Activated T-cell treated with anti-CD3 and anti-CD28 coated beads, Interleukin-2, amount 50 U/mL, for 72 hours (primary cell): ENCODE results near the gene TAGLN. TPM values are rescaled to one million over a fixed set of nuclear protein-coding genes. Genes with fewer than 3 reads are reported as not detected.

Experiments used
- ATAC-seq, 2 donors: fragments of 150-1000 bp; cut with Tn5 transposase; replicated peaks in 1 of 2; 2 replicates each; pipeline ENCODE4 v1.10.0; 2021; ENCODE audit warnings: moderate library complexity in 2 of 2, mild to moderate bottlenecking in 1 of 2
- DNase-seq, 2 donors: peaks; one replicate each; pipeline ENCODE4 v3.0.0; 2021 to 2022; ENCODE audit warnings: mixed read lengths in 1 of 2
- H3K27ac Mint-ChIP-seq: one replicate; pipeline ENCODE4 v1.8.0; 2022; ENCODE audit warnings: mild to moderate bottlenecking, moderate library complexity, mixed read lengths
- H3K27me3 Mint-ChIP-seq: one replicate; pipeline ENCODE4 v1.8.0; 2022; ENCODE audit warnings: low read depth, mixed read lengths
- H3K36me3 Mint-ChIP-seq, 2 donors: one replicate each; pipeline ENCODE4 v1.8.0; 2022; ENCODE audit warnings: mixed read lengths in 2 of 2, mild to moderate bottlenecking in 1 of 2; ENCODE audit not compliant: insufficient read depth in 2 of 2
- H3K4me1 Mint-ChIP-seq: one replicate; pipeline ENCODE4 v1.8.0; 2022; ENCODE audit warnings: low read depth, mixed read lengths
- H3K4me3 Mint-ChIP-seq, 2 donors: one replicate each; pipeline ENCODE4 v1.8.0; 2022; ENCODE audit warnings: mild to moderate bottlenecking in 2 of 2, mixed read lengths in 2 of 2, moderate library complexity in 2 of 2
- H3K9me3 Mint-ChIP-seq, 2 donors: one replicate each; pipeline ENCODE4 v1.8.0; 2022; ENCODE audit warnings: mixed read lengths in 2 of 2
- total RNA-seq, 2 donors: library from RNA; stranded (reverse); gene quantifications; one replicate each; pipeline ENCODE4 v1.2.3, GENCODE V29; 2022

The TAGLN gene
- total RNA-seq, 2 donors from 2014 or later, result 7.2 to 8.9 TPM

GRCh38 chr11:117255966-117256365 lies 56.8 kb downstream of the TAGLN start:
- no peak for DNase-seq
- Mint-ChIP-seq H3K27ac (peak overlapping the region; percentile 23), H3K36me3 (peaks cover 0 to 7% of the 10 kb centered on the region in 2 donors), H3K4me1 (peaks cover 5% of the 10 kb centered on the region), H3K27me3 (no peaks in the 10 kb centered on the region), H3K4me3 (no peak overlapping the region), H3K9me3 (no peaks in the 10 kb centered on the region)
- ATAC-seq, result no peak

GRCh38 chr11:117256573-117256972 lies 57.4 kb downstream of the TAGLN start:
- Mint-ChIP-seq H3K4me1 (peaks cover 5% of the 10 kb centered on the region), H3K9me3 (no peaks in the 10 kb centered on the region), H3K4me3 (no peak overlapping the region), H3K27ac (no peak overlapping the region), H3K36me3 (peaks cover 0 to 6% of the 10 kb centered on the region in 2 donors), H3K27me3 (no peaks in the 10 kb centered on the region)
- DNase-seq, result no peak
- peak in 1 of 2 donors; percentile 39 for ATAC-seq

Other genes with a start within 250 kb of the TAGLN start
- 10 to 100 TPM; 21.4 to 26.3 TPM for gene SIK3, start 100.9 kb upstream of the TAGLN start, total RNA-seq
- 10 to 100 TPM; 56.7 to 64.3 TPM for gene PAFAH1B2, start 55.1 kb upstream of the TAGLN start, total RNA-seq
- gene SIDT2, start 20.6 kb upstream of the TAGLN start, total RNA-seq, result 10 to 100 TPM; 32.0 to 40.3 TPM
- gene PCSK7, start 32.7 kb downstream of the TAGLN start, total RNA-seq, result 100 to 1,000 TPM; 139 to 147 TPM
- gene RNF214, start 33.3 kb downstream of the TAGLN start, total RNA-seq, result 10 to 100 TPM; 30.7 to 33.5 TPM
- 1 to 10 TPM; 9.6 to 9.9 TPM for gene BACE1-AS, start 92.0 kb downstream of the TAGLN start, total RNA-seq
- gene BACE1, start 116.9 kb downstream of the TAGLN start, total RNA-seq, result 1 to 10 TPM; 1.1 TPM
- gene CEP164, start 128.5 kb downstream of the TAGLN start, total RNA-seq, result 10 to 100 TPM; 32.5 to 38.7 TPM